GM10266 (cell line): Measurements from ENCODE around the gene CIITA.

ENCODE experiments used
- DNase-seq: peaks from one replicate; pipeline ENCODE4 v3.0.0; 2012; ENCODE audit errors: extremely low spot score
- CTCF ChIP-seq: IDR thresholded peaks from 2 replicates; pipeline ENCODE4 v1.5.1; 2012; ENCODE audit warnings: mild to moderate bottlenecking, low read depth; ENCODE audit not compliant: control insufficient read depth, insufficient read depth; ENCODE audit errors: missing control alignments

Gene CIITA

GRCh38 chr16:10983159-10983558 is 106.2 kb downstream of the CIITA start:
- peak; percentile 40 for TF ChIP-seq CTCF
- no peak for DNase-seq

- no peak for TF ChIP-seq CTCF
- DNase-seq, result no peak
Observed at GRCh38 chr16:10984509-10984908, 107.5 kb downstream of the CIITA start.
